H1 (cell line): Measurements from ENCODE around the gene HNRNPU. TPM values are rescaled to one million over a fixed set of nuclear protein-coding genes. Genes with fewer than 3 reads are reported as not detected.
A peak's percentile ranks its signal among the peaks of the same experiment; 100 is the strongest.

ENCODE experiments used
- CTCF ChIA-PET: fragments of 300-600 bp; sonication (Branson Sonifier 250); formaldehyde crosslinking; loops from one replicate; lab custom pipeline; 2021; ENCODE audit not compliant: partially characterized antibody; lab: Charles Lee
- POLR2A ChIA-PET: fragments of 300-600 bp; sonication (Branson Sonifier 250); formaldehyde crosslinking; loops from one replicate; lab custom pipeline; 2021; ENCODE audit warnings: inconsistent platforms; ENCODE audit not compliant: partially characterized antibody; lab: Charles Lee
- DNase-seq, 2 experiments: peaks; one replicate each; pipeline versions ENCODE4 v3.0.0 to v3.0.0-alpha.2; 2010 to 2022; ENCODE audit warnings: low spot score in 2 of 2, low read depth in 1 of 2, mixed read lengths in 1 of 2
- FAIRE-seq: peaks from 2 replicates; lab custom pipeline; 2011; peaks lifted over from hg19 to GRCh38; lab: Jason Lieb, UNC
- H2AFZ ChIP-seq: 2 replicates; pipeline ENCODE4 v1.8.1; 2012; ENCODE audit warnings: low read length, inconsistent platforms
- H2AK5ac ChIP-seq: 2 replicates; pipeline ENCODE4 v1.6.1; 2013; ENCODE audit warnings: low read depth, low read length
- H2BK120ac ChIP-seq: replicated peaks from 2 replicates; pipeline ENCODE3; 2013; ENCODE audit warnings: low read depth, low read length, inconsistent platforms
- H2BK12ac ChIP-seq: 2 replicates; pipeline ENCODE4 v1.6.1; 2013; ENCODE audit warnings: low read depth, low read length
- H2BK15ac ChIP-seq: 2 replicates; pipeline ENCODE4 v1.6.1; 2013; ENCODE audit warnings: low read length
- H2BK20ac ChIP-seq: 2 replicates; pipeline ENCODE4 v1.6.1; 2013; ENCODE audit warnings: low read length
- H2BK5ac ChIP-seq: 2 replicates; pipeline ENCODE4 v1.6.1; 2013; ENCODE audit warnings: low read depth, low read length
- H3K14ac ChIP-seq: 2 replicates; pipeline ENCODE4 v1.6.1; 2013; ENCODE audit warnings: inconsistent platforms; ENCODE audit not compliant: insufficient read length
- H3K18ac ChIP-seq: 2 replicates; pipeline ENCODE4 v1.6.1; 2013; ENCODE audit warnings: low read length; ENCODE audit errors: extremely low read depth
- H3K23ac ChIP-seq: 2 replicates; pipeline ENCODE4 v1.6.1; 2013; ENCODE audit warnings: inconsistent platforms; ENCODE audit not compliant: insufficient read length
- H3K23me2 ChIP-seq: 2 replicates; pipeline ENCODE4 v1.6.1; 2013; ENCODE audit warnings: low read depth, low read length
- H3K27ac ChIP-seq: 2 replicates; pipeline ENCODE4 v1.6.1; 2011; ENCODE audit warnings: low read depth, low read length, inconsistent platforms
- H3K27me3 ChIP-seq, 4 experiments: replicated peaks in 1 of 4; 1 replicate in 1 of 4; 2 replicates in 3 of 4; pipeline versions ENCODE4 v1.6.1 to v1.8.1; 2011 to 2013; ENCODE audit warnings: low read length in 3 of 4, mild to moderate bottlenecking in 3 of 4, inconsistent platforms in 2 of 4, mixed read lengths in 2 of 4, moderate library complexity in 1 of 4; ENCODE audit not compliant: control insufficient read depth in 3 of 4, insufficient read depth in 3 of 4; ENCODE audit errors: extremely low read depth in 1 of 4
- H3K36me3 ChIP-seq, 4 experiments: 2 replicates each; pipeline versions ENCODE4 v1.6.1 to v1.8.1; 2011 to 2013; ENCODE audit warnings: mild to moderate bottlenecking in 4 of 4, low read length in 3 of 4, moderate library complexity in 2 of 4, control low read depth in 1 of 4, inconsistent platforms in 1 of 4; ENCODE audit not compliant: insufficient read depth in 4 of 4, control insufficient read depth in 2 of 4
- H3K4ac ChIP-seq: replicated peaks from 2 replicates; pipeline ENCODE3; 2013; ENCODE audit warnings: low read length, low read depth, mixed read lengths, inconsistent platforms; ENCODE audit not compliant: insufficient read length
- H3K4me1 ChIP-seq, 4 experiments: replicated peaks in 1 of 4; 1 replicate in 1 of 4; 2 replicates in 3 of 4; pipeline versions ENCODE4 v1.6.1 to v1.8.1; 2011 to 2013; ENCODE audit warnings: low read length in 3 of 4, inconsistent platforms in 2 of 4, mixed read lengths in 1 of 4; ENCODE audit not compliant: insufficient read depth in 4 of 4, control insufficient read depth in 3 of 4
- H3K4me2 ChIP-seq, 2 experiments: 2 replicates each; pipeline versions ENCODE4 v1.6.1 to v1.8.1; 2011 to 2013; ENCODE audit warnings: low read depth in 2 of 2, low read length in 2 of 2, control low read depth in 1 of 2, inconsistent platforms in 1 of 2, mild to moderate bottlenecking in 1 of 2; ENCODE audit not compliant: insufficient read depth in 1 of 2
- H3K4me3 ChIP-seq, 4 experiments: fragments of 200-600, 300-600 bp in 1 of 4; sonication (generic), shearing (Covaris generic), sonication (Bioruptor Twin) in 1 of 4; 2 replicates each; pipeline versions ENCODE4 v1.5.1 to v1.8.1; 2011 to 2016; ENCODE audit warnings: low read length in 4 of 4, low read depth in 3 of 4, control low read depth in 2 of 4, inconsistent platforms in 2 of 4, mild to moderate bottlenecking in 2 of 4, mixed read lengths in 1 of 4, moderate library complexity in 1 of 4; ENCODE audit not compliant: insufficient read depth in 2 of 4; ENCODE audit errors: extremely low read depth in 1 of 4
- H3K56ac ChIP-seq: replicated peaks from 2 replicates; pipeline ENCODE3; 2013; ENCODE audit warnings: low read depth, mild to moderate bottlenecking, mixed read lengths, low read length, inconsistent platforms; ENCODE audit not compliant: insufficient read length
- H3K79me1 ChIP-seq: 2 replicates; pipeline ENCODE4 v1.6.1; 2013; ENCODE audit warnings: low read depth, low read length, control low read depth
- H3K79me2 ChIP-seq, 2 experiments: 2 replicates each; pipeline versions ENCODE4 v1.6.1 to v1.8.1; 2012 to 2013; ENCODE audit warnings: low read length in 2 of 2, mild to moderate bottlenecking in 2 of 2, inconsistent platforms in 1 of 2; ENCODE audit not compliant: insufficient read depth in 2 of 2, control insufficient read depth in 1 of 2
- H3K9ac ChIP-seq, 4 experiments: replicated peaks in 1 of 4; 1 replicate in 1 of 4; 2 replicates in 3 of 4; pipeline versions ENCODE4 v1.6.1 to v1.8.1; 2011 to 2013; ENCODE audit warnings: low read depth in 3 of 4, low read length in 3 of 4, control low read depth in 2 of 4, mild to moderate bottlenecking in 2 of 4, moderate library complexity in 2 of 4, inconsistent platforms in 1 of 4; ENCODE audit errors: extremely low read depth in 1 of 4
- H3K9me3 ChIP-seq, 2 experiments: 2 replicates each; pipeline versions ENCODE4 v1.6.1 to v1.8.1; 2012 to 2013; ENCODE audit warnings: mild to moderate bottlenecking in 2 of 2, moderate library complexity in 2 of 2, control low read depth in 1 of 2, inconsistent platforms in 1 of 2, low read depth in 1 of 2, low read length in 1 of 2, mixed read lengths in 1 of 2; ENCODE audit not compliant: insufficient read depth in 2 of 2
- H4K20me1 ChIP-seq, 2 experiments: replicated peaks in 1 of 2; 2 replicates each; pipeline versions ENCODE3 to v1.8.1; 2011 to 2013; ENCODE audit warnings: inconsistent platforms in 2 of 2, low read length in 2 of 2, mild to moderate bottlenecking in 1 of 2; ENCODE audit not compliant: insufficient read depth in 2 of 2, control insufficient read depth in 1 of 2
- H4K5ac ChIP-seq: 2 replicates; pipeline ENCODE4 v1.6.1; 2013; ENCODE audit warnings: low read length, low read depth, mixed read lengths, inconsistent platforms; ENCODE audit not compliant: insufficient read length
- H4K8ac ChIP-seq: 2 replicates; pipeline ENCODE4 v1.8.0; 2013; ENCODE audit warnings: mild to moderate bottlenecking, moderate library complexity, low read length, inconsistent platforms; ENCODE audit not compliant: insufficient read depth; ENCODE audit errors: extremely low read depth
- H4K91ac ChIP-seq: replicated peaks from 2 replicates; pipeline ENCODE3; 2013; ENCODE audit warnings: low read length, mixed read lengths, inconsistent platforms; ENCODE audit not compliant: insufficient read length
- FOSL1 ChIP-seq: IDR thresholded peaks from 2 replicates; pipeline ENCODE4 v1.6.1; 2011; ENCODE audit warnings: mild to moderate bottlenecking, low read depth, low read length, moderate library complexity; ENCODE audit not compliant: insufficient read depth
- POLR2A ChIP-seq, 2 experiments: IDR thresholded peaks; 1 replicate in 1 of 2; 2 replicates in 1 of 2; pipeline ENCODE4 v1.6.1; 2011; ENCODE audit warnings: low read depth in 2 of 2, low read length in 2 of 2, mild to moderate bottlenecking in 2 of 2; ENCODE audit errors: control extremely low read depth in 1 of 2
- POLR2AphosphoS5 ChIP-seq: IDR thresholded peaks from 2 replicates; pipeline ENCODE4 v1.6.1; 2011; ENCODE audit warnings: low read depth, low read length
- WGBS, 2 experiments: shearing (Covaris generic) in 1 of 2; methylation state at CpG; one replicate each; pipeline versions ENCODE4 v1.1.6 to v1.1.7; 2013 to 2015; ENCODE audit warnings: low lambda C conversion rate in 2 of 2, mixed read lengths in 2 of 2, inconsistent platforms in 1 of 2, low coverage in 1 of 2, missing lambda C conversion rate in 1 of 2; ENCODE audit not compliant: insufficient replicate concordance in 2 of 2, insufficient coverage in 1 of 2, insufficient read length in 1 of 2; ENCODE audit errors: extremely low coverage in 1 of 2, missing lambda C conversion rate in 1 of 2; 5-methylcytosine and 5-hydroxymethylcytosine counted together
- polyA plus RNA-seq, 7 experiments: library from polyadenylated mRNA; depleted of rRNA in 3 of 7; stranded (reverse) in 5 of 7; unstranded in 2 of 7; fragments of >200 nt in 5 of 7; fragments of 200-250 nt in 2 of 7; gene quantifications; 1 replicate in 5 of 7; 2 replicates in 1 of 7; 4 replicates in 1 of 7; pipeline versions ENCODE4 v1.2.1 to v1.2.3, GENCODE V29; 2011 to 2013; ENCODE audit warnings: missing spikeins in 2 of 7, mixed read lengths in 2 of 7
- total RNA-seq: library from RNA; stranded (reverse); fragmentation: NEBNext Ultra II Directional; extraction: Animal tissue kit (Norgen Biotek cat#: 25700); gene quantifications from 2 replicates; pipeline ENCODE4 v1.2.1, GENCODE V29; 2021
- TF ChIP-seq, protein P1 (sequence below): IDR thresholded peaks from 2 replicates; pipeline ENCODE4 v1.6.1; 2012; ENCODE audit warnings: low read length, inconsistent platforms

The HNRNPU gene
- total and polyA plus RNA-seq, 2 of the 8 experiments (the other 6 are each of a cell fraction or from before 2014, with no cell fraction given): 95.6 to 606 TPM

GRCh38 chr1:244850099-244850852, 14.1 kb downstream of the HNRNPU start:
- Histone ChIP-seq H3K14ac (no peak overlapping the region), H2BK5ac (no peak overlapping the region), H3K9me3 (no peaks in the 10 kb centered on the region), H2AK5ac (no peak overlapping the region), H3K79me2 (peaks cover 0 to 32% of the 10 kb centered on the region in 2 experiments; a peak in 2 of 4 replicates), H2BK120ac (no peak overlapping the region), H3K9ac (no peak overlapping the region), H3K4ac (no peak overlapping the region), H2AFZ (no peak overlapping the region), H3K4me2 (no peak overlapping the region), H2BK15ac (no peak overlapping the region), H3K23me2 (no peaks in the 10 kb centered on the region), H3K4me1 (no peaks in the 10 kb centered on the region), H4K20me1 (peaks cover 0 to 3% of the 10 kb centered on the region in 2 experiments), H3K36me3 (peaks cover 11 to 98% (median 59%) of the 10 kb centered on the region in 4 experiments; a peak in 7 of 8 replicates), H3K79me1 (no peaks in the 10 kb centered on the region), H4K8ac (no peak overlapping the region), H3K56ac (no peak overlapping the region), H3K4me3 (no peak overlapping the region), H4K5ac (no peak overlapping the region), H2BK12ac (no peak overlapping the region), H3K27ac (no peak overlapping the region), H3K23ac (no peak overlapping the region), H3K27me3 (no peaks in the 10 kb centered on the region), H2BK20ac (no peak overlapping the region), H3K18ac (no peak overlapping the region), H4K91ac (no peak overlapping the region)
- CTCF ChIA-PET: interaction anchor here (0.8 to 1.9 kb wide), 3 partner anchors 9 to 246 kb away, joined by 3 to 11 read pairs (median 4); no protein-coding TSS in a partner anchor
- POLR2A ChIA-PET: interaction anchor here (0.6 to 29.6 kb wide), 7 partner anchors 12 to 184 kb away, joined by 3 to 677 read pairs (median 3); partner anchors contain the start of genes COX20 and HNRNPU
- TF ChIP-seq POLR2A (IDR thresholded peaks at IDR 0.05; ENCODE audit: control extremely low read depth in 1 of 2, low read depth in 2 of 2, low read length in 2 of 2) (peak in 1 of 2 experiments; percentile 61; a peak in 2 of 3 replicates), POLR2AphosphoS5 (peak; percentile 53; the same call in 1 of the 2 replicates), FOSL1 (no peak)
- TF ChIP-seq, protein P1, sequence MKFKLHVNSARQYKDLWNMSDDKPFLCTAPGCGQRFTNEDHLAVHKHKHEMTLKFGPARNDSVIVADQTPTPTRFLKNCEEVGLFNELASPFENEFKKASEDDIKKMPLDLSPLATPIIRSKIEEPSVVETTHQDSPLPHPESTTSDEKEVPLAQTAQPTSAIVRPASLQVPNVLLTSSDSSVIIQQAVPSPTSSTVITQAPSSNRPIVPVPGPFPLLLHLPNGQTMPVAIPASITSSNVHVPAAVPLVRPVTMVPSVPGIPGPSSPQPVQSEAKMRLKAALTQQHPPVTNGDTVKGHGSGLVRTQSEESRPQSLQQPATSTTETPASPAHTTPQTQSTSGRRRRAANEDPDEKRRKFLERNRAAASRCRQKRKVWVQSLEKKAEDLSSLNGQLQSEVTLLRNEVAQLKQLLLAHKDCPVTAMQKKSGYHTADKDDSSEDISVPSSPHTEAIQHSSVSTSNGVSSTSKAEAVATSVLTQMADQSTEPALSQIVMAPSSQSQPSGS: peak; percentile 38; the same call in 1 of the 2 replicates
- WGBS, 2 experiments: 81% methylated on average over 3 of the region's 3 CpGs; no CpG with 5 or more reads in 1 of the 2 experiments
- DNase-seq: no peak
- no peak for FAIRE-seq
